Endothelial cell of umbilical vein (primary cell): ENCODE results near the gene NPC1L1.

Experiments
- CTCF ChIP-seq, 2 donors: IDR thresholded peaks; 1 replicate in 1 of 2; 2 replicates in 1 of 2; pipeline ENCODE4 v1.5.1; 2011; ENCODE audit warnings: low read length in 2 of 2, mild to moderate bottlenecking in 2 of 2, moderate library complexity in 2 of 2, control low read depth in 1 of 2, inconsistent platforms in 1 of 2, low read depth in 1 of 2; ENCODE audit not compliant: insufficient read depth in 1 of 2; ENCODE audit errors: extremely low read depth in 1 of 2
- GATA2 ChIP-seq: IDR thresholded peaks from 2 replicates; pipeline ENCODE4 v1.7.0; 2011; ENCODE audit warnings: low read depth, mild to moderate bottlenecking, moderate library complexity, mixed read lengths, low read length; ENCODE audit not compliant: insufficient read length, insufficient read depth
- JUN ChIP-seq: IDR thresholded peaks from 2 replicates; pipeline ENCODE4 v1.6.1; 2011; ENCODE audit warnings: borderline replicate concordance, low read depth; ENCODE audit not compliant: insufficient read length, insufficient read depth
- MAX ChIP-seq: IDR thresholded peaks from 2 replicates; pipeline ENCODE4 v1.6.1; 2011; ENCODE audit not compliant: insufficient read depth, insufficient read length
- MYC ChIP-seq: IDR thresholded peaks from one replicate; pipeline ENCODE4 v1.6.1; 2011; ENCODE audit warnings: mild to moderate bottlenecking, low read depth, low read length
- POLR2A ChIP-seq: IDR thresholded peaks from 2 replicates; pipeline ENCODE4 v1.6.1; 2012; ENCODE audit warnings: low read depth, mild to moderate bottlenecking, control low read depth, low read length
- POLR2AphosphoS5 ChIP-seq: IDR thresholded peaks from 2 replicates; pipeline ENCODE4 v1.6.1; 2012; ENCODE audit warnings: low read depth, mild to moderate bottlenecking, control low read depth, low read length, moderate library complexity; ENCODE audit not compliant: insufficient read depth

GRCh38 chr7:44519546-44519945 lies 21.6 kb downstream of the NPC1L1 start:
- TF ChIP-seq POLR2AphosphoS5 (no peak), CTCF (IDR thresholded peaks at IDR 0.05; ENCODE audit: extremely low read depth in 1 of 2, insufficient read depth in 1 of 2, low read depth in 1 of 2, low read length in 2 of 2) (no peak), MAX (no peak), JUN (no peak), POLR2A (no peak), MYC (no peak), GATA2 (no peak)
